ENCODE results near the gene GUCA2A. TPM values are rescaled to one million over a fixed set of nuclear protein-coding genes. Genes with fewer than 3 reads are reported as not detected.

GUCA2A gene
- total RNA-seq, 2 experiments from 2014 or later = not detected

DNA sequence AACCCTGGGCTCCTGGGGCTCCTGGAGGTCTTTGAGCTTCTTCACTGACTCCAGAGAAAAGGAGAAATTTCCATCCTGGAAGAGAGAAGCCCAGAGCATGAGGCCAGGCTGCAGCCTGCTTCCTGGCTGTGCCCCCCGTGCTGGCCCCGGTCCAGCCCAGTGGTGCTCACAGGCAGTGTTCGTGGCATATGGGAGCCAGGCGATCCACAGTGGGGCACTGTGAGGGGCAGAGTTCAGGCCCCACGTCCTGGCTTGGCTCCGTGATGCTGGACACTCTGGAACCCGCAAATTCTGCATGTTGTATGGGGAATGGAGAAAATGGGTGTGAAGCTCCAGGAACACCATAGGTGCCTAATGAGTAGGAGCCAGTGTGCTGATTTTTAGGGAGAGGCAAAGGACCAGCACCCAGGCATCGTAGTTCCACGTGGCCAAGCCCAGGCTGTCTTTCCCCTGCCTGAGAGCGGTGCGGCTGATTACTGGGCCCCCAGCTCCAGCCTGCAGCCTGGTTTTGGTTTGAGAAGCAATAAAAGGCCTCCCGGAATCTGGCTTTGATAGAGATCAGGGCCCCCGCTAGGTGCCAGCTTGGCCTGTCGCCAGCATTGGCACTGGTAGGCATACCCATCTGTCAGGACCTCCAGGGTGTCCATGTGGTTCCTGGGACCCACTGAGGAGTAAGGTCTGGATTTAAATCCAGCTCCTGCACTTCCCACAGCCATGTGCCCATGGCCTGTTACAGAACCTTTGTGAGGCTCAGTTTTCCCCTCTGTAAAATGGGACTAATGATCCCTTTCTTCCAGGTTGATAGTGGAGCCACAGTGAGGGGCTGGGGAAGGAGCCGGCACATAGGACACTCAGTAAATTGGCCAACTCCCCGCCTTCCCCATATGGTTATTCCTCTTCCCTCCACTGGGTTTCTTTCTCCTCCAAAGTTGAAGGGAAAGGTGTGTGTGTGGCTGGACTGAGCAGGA lies 725 bp downstream of the GUCA2A start:
- H3K9me3 Mint-ChIP-seq = peaks cover 14% of the 10 kb centered on the region
- peaks cover 6% of the 10 kb centered on the region for H3K36me3 Mint-ChIP-seq (ENCODE audit: low read depth)
- CTCF ChIA-PET = interaction anchor here (0.6 to 1.9 kb wide), 3 partner anchors 9 to 681 kb away, joined by 3 to 6 read pairs (median 3); no protein-coding TSS in a partner anchor

DNA sequence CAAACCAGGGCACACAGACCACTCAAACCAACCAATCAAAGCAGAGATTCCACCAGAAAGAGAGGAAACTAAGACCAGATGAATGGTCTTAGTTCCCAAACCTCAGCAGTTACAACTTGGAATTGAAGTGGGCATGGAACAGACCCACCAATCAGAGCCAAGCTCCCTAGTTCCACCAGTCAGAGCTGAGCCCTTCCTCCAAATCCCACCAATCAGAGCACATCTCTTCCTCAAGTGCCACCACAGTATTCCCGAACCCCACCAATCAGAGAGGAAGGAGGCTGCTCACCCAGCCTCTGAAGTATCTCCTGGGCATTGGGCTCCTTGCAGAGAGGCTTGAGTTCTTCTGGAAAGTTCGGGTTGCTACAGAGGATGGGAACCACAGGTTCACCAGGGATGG lies 1.4 kb downstream of the GUCA2A start:
- ChIA-PET POLR2A (no interaction called here), CTCF (no interaction called here)
- Mint-ChIP-seq H3K27ac (no peak overlapping the region), H3K4me1 (no peaks in the 10 kb centered on the region), H3K27me3 (peaks cover 20% of the 10 kb centered on the region), H3K36me3 (ENCODE audit: low read depth) (peaks cover 6% of the 10 kb centered on the region), H3K9me3 (peaks cover 14% of the 10 kb centered on the region), H3K4me3 (no peak overlapping the region)
- no peak for DNase-seq

More for the DNA sequence above, 725 bp downstream of the GUCA2A start:
- H3K27ac Mint-ChIP-seq = no peak overlapping the region
- H3K4me3 Mint-ChIP-seq = no peak overlapping the region
- H3K4me1 Mint-ChIP-seq = no peaks in the 10 kb centered on the region
- DNase-seq = no peak
- peaks cover 20% of the 10 kb centered on the region for H3K27me3 Mint-ChIP-seq
- POLR2A ChIA-PET = interaction anchor here (0.5 kb wide), 1 partner anchor 211 kb away, joined by 3 read pairs; no protein-coding TSS in a partner anchor

DNA sequence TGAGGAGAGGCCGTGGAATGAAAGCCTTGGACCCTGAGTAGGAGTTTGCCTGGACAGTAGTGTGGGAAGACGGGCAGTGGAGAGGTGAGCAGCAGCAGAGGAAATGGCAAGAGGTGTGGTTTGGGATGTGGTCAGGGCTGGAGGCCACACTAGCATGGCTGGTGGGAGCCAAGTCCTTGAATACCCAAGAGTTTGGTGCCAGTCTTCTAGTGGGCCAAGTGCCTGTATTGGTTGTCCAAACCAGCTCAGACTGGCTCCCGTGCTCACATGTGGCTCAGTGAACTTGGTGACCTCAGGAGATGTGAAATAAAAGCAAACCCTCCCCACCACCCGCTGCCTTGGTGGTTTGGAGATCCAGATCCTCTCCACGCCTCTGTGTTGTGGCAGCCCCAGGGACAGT lies 2.4 kb downstream of the GUCA2A start:
- Mint-ChIP-seq H3K4me1 (peaks cover 7% of the 10 kb centered on the region), H3K36me3 (ENCODE audit: low read depth) (peaks cover 6% of the 10 kb centered on the region), H3K9me3 (peaks cover 14% of the 10 kb centered on the region), H3K27ac (no peak overlapping the region), H3K27me3 (peaks cover 20% of the 10 kb centered on the region), H3K4me3 (no peak overlapping the region)
- POLR2A ChIA-PET = no interaction called here
- CTCF ChIA-PET = interaction anchor here (1.1 kb wide), 1 partner anchor 10 kb away, joined by 3 read pairs; no protein-coding TSS in a partner anchor
- no peak for DNase-seq

DNA sequence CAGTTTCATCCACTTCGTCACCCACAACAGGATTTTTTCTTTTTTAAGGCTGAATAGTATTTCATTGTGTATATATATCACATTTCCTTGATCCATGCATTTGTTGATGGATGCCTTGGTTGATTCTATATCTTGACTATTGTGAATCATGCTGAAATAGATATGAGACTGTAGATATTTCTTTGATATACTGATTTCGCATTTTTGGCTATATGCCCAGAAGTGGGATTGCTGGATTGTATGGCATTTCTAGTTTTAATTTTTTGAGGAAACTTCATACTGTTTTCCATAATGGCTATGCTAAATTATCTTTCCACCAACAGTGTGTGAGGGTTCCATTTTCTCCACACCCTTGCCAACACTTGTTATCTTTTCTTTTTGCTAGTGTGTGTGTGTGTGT lies 6.4 kb downstream of the GUCA2A start:
- peaks cover 11% of the 10 kb centered on the region for H3K9me3 Mint-ChIP-seq
- ChIA-PET POLR2A (no interaction called here), CTCF (interaction anchor here (1.2 to 1.4 kb wide), 2 partner anchors 15 to 41 kb away, joined by 3 to 5 read pairs; no protein-coding TSS in a partner anchor)
- H3K4me1 Mint-ChIP-seq = peaks cover 7% of the 10 kb centered on the region
- no peak for DNase-seq
- H3K4me3 Mint-ChIP-seq = no peak overlapping the region
- peaks cover 6% of the 10 kb centered on the region for H3K36me3 Mint-ChIP-seq (ENCODE audit: low read depth)
- peaks cover 20% of the 10 kb centered on the region for H3K27me3 Mint-ChIP-seq
- H3K27ac Mint-ChIP-seq = no peak overlapping the region

DNA sequence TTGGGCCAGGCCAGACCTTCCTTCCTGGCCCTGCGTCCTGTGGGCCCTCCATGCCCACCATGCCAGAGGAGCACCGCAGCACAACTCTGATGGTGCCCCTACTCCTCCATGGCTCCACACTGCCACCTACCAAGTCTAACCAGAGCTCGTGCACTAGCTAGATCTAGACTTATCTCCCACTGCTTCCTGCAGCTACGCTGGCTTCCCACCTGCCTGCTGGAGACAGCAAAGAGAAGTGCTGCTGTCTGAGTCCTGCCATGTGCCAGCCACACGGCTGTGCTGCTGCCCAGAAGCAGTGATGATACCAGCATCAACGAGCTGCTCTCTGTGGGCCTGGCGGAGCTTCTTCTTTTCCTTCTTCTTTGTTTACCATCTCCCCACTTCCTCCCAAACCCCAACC lies 6.9 kb downstream of the GUCA2A start:
- no peak overlapping the region for H3K27ac Mint-ChIP-seq
- peak; percentile 21 for DNase-seq
- H3K9me3 Mint-ChIP-seq = peaks cover 11% of the 10 kb centered on the region
- H3K36me3 Mint-ChIP-seq (ENCODE audit: low read depth) = peaks cover 6% of the 10 kb centered on the region
- ChIA-PET CTCF (interaction anchor here (1.2 kb wide), 1 partner anchor 41 kb away, joined by 3 read pairs; no protein-coding TSS in a partner anchor), POLR2A (interaction anchor here (0.6 kb wide), 1 partner anchor 374 kb away, joined by 3 read pairs; no protein-coding TSS in a partner anchor)
- H3K4me3 Mint-ChIP-seq = no peak overlapping the region
- H3K4me1 Mint-ChIP-seq = peaks cover 7% of the 10 kb centered on the region
- H3K27me3 Mint-ChIP-seq = peaks cover 20% of the 10 kb centered on the region

DNA sequence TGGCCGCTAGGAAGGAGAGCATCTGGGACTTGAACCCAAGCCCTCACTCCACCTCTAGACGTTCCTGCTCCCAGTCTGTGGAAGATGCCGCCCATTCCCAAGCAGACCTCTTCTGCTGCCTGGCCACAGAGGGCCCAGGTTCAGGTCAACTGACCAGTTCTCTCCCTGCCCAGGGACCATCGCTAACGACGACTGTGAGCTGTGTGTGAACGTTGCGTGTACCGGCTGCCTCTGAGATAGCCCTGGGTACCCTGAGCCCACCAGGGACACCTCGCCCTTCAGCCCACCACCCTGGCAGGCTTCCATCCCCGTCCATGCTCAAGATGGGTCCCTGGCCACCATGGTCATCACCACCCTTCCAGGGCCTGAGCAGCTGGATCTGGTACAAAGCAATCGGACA lies 9.2 kb downstream of the GUCA2A start:
- ChIA-PET POLR2A (no interaction called here), CTCF (interaction anchor here (2.4 kb wide), 1 partner anchor 18 kb away, joined by 12 read pairs; no protein-coding TSS in a partner anchor)
- H3K4me3 Mint-ChIP-seq = no peak overlapping the region
- H3K27ac Mint-ChIP-seq = no peak overlapping the region
- H3K4me1 Mint-ChIP-seq = peaks cover 7% of the 10 kb centered on the region
- H3K9me3 Mint-ChIP-seq = peaks cover under 1% of the 10 kb centered on the region
- no peaks in the 10 kb centered on the region for H3K36me3 Mint-ChIP-seq (ENCODE audit: low read depth)
- no peak for DNase-seq
- H3K27me3 Mint-ChIP-seq = peaks cover 10% of the 10 kb centered on the region

DNA sequence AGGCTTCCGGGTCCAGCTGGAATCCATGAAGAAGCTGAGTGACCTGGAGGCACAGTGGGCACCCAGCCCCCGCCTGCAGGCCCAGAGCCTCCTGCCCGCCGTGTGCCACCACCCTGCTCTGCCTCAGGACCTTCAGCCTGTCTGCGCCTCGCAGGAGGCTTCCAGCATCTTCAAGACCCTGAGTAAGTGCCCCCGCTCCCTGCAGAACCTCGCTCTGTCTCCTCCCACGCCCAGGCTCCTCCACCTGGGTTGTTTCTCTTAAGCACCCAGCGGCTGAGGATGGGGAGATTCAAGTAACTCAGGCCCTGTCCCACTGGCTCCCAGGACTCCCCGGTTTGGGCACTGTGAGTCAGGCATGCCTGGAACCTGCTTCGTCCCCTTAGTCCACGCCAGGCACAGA lies 9.9 kb downstream of the GUCA2A start:
- no peak overlapping the region for H3K4me3 Mint-ChIP-seq
- peaks cover 7% of the 10 kb centered on the region for H3K4me1 Mint-ChIP-seq
- H3K36me3 Mint-ChIP-seq (ENCODE audit: low read depth) = no peaks in the 10 kb centered on the region
- H3K27ac Mint-ChIP-seq = no peak overlapping the region
- peaks cover 13% of the 10 kb centered on the region for H3K27me3 Mint-ChIP-seq
- ChIA-PET POLR2A (no interaction called here), CTCF (interaction anchor here (2.4 kb wide), 1 partner anchor 19 kb away, joined by 12 read pairs; no protein-coding TSS in a partner anchor)
- DNase-seq = no peak
- H3K9me3 Mint-ChIP-seq = no peaks in the 10 kb centered on the region

DNA sequence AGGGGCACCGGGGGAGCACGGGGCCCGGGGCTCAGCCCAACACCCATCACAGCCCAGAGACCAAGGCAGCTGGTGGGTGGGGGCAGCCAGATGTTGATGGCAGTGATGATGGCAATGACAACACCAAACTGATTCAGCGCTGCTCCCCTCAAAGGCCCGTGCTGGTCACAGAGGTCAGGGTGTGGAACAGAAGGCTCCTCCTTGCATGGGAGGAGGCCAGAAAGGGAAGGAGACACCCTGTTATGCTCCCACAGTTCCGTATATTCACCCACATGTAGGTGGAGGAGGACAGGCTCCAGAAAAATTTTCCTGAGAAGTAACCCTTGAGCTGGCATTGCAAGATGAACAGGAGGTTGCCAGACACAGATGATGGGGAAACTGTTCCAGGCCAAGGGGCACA lies 10.9 kb downstream of the GUCA2A start:
- POLR2A ChIA-PET = no interaction called here
- no peak for DNase-seq
- Mint-ChIP-seq H3K27me3 (peaks cover 7% of the 10 kb centered on the region), H3K9me3 (no peaks in the 10 kb centered on the region), H3K27ac (no peak overlapping the region), H3K4me1 (peaks cover 7% of the 10 kb centered on the region), H3K36me3 (ENCODE audit: low read depth) (no peaks in the 10 kb centered on the region), H3K4me3 (no peak overlapping the region)
- CTCF ChIA-PET = no interaction called here

DNA sequence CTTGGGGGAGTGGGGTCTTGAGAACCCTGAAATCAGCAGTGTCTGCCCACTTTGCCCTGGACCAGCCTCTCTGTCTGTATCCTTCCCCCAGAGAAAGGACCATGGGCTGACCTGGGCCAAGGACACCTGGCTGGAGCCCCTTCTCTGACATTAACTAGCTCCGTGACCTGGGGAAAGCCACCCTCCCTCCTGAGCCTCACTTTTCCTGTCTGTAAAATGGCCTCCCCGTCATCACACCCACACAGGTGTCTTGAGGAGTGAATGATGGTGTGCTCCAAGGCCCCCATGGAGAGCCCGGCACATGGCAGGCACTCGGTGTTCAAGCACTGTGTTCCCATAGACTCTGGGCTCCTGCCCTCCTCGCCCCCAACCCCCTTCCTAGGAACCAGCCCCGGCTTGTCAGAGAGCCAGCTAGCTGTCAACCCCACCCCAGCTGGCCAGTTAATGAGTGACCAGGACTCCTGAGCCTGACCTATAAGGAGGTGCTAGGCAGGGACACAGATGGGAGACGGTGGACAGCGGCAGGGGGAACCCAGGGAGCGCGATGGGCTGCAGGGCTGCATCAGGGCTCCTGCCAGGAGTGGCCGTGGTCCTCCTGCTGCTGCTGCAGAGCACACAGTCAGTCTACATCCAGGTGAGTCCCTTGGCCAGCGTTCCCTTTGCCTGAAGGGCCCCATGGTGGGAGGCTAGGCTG lies 11.5 kb downstream of the GUCA2A start, which contains the start of gene GUCA2B:
Gene GUCA2B (plus strand): TSS at position 504 of the 694 bp plus-strand sequence. CDS start 41 bp downstream, at position 545.
- Mint-ChIP-seq H3K27ac (no peak within 1 kb of the TSS), H3K27me3 (peaks cover 7% of the 10 kb centered on the region), H3K4me3 (no peak within 1 kb of the TSS), H3K9me3 (no peaks in the 10 kb centered on the region), H3K4me1 (peaks cover 7% of the 10 kb centered on the region), H3K36me3 (ENCODE audit: low read depth) (no peaks in the 10 kb centered on the region)
- ChIA-PET CTCF (interaction anchor here (1.3 kb wide), 1 partner anchor 661 kb away, joined by 3 read pairs; no protein-coding TSS in a partner anchor), POLR2A (no interaction called here)
- DNase-seq = no peak

DNA sequence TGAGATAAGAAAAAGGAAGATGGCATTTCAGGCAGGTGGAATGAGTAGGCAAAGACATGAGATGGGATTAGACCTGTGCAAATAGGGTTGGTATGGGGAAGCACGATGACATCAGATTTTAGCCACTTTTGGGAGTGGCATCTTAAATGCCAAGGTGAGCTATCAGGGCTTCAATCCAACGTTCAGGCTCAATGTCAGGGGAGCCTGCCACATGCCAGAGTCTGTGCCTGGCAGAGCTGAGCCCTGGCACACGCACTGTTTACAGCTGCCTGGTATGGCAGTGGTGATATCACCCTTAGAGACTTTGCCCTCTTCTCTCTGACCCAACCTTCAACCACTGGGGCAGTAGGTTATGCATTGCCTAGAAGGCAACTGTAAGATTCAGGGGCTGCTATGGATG lies 12.4 kb downstream of the GUCA2A start:
- peaks cover 7% of the 10 kb centered on the region for H3K27me3 Mint-ChIP-seq

DNA sequence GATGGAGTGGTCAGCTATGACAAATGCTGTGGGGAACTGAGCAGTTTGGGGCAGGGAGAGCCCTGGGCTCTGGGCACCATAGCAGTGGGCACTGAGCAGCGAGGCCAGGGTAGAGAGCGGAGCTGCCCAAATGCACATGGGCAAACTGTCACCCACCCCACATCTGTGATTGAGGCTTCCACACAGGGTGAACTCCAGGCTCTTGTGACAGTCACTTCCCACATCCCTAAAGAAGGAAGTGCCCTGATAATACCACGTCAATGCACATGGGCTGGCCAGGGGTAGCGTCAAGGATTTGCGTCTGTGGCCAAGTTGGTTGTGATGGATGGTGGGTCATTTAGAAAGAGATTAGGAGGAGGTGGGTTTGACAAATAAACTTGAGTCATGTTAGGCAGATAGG lies 13.9 kb downstream of the GUCA2A start:
- H3K4me1 Mint-ChIP-seq = no peaks in the 10 kb centered on the region
- peaks cover 7% of the 10 kb centered on the region for H3K27me3 Mint-ChIP-seq
- CTCF ChIA-PET = no interaction called here
- no peaks in the 10 kb centered on the region for H3K9me3 Mint-ChIP-seq
- no peak overlapping the region for H3K27ac Mint-ChIP-seq
- POLR2A ChIA-PET = no interaction called here
- no peaks in the 10 kb centered on the region for H3K36me3 Mint-ChIP-seq (ENCODE audit: low read depth)
- H3K4me3 Mint-ChIP-seq = no peak overlapping the region
- DNase-seq = no peak

More for the DNA sequence above, 12.4 kb downstream of the GUCA2A start:
- Mint-ChIP-seq H3K9me3 (no peaks in the 10 kb centered on the region), H3K36me3 (ENCODE audit: low read depth) (no peaks in the 10 kb centered on the region), H3K4me3 (no peak overlapping the region), H3K27ac (no peak overlapping the region), H3K4me1 (no peaks in the 10 kb centered on the region)
- no peak for DNase-seq
- ChIA-PET POLR2A (no interaction called here), CTCF (interaction anchor here (0.8 to 1.3 kb wide), 2 partner anchors 12 to 660 kb away, joined by 3 to 4 read pairs; no protein-coding TSS in a partner anchor)

DNA sequence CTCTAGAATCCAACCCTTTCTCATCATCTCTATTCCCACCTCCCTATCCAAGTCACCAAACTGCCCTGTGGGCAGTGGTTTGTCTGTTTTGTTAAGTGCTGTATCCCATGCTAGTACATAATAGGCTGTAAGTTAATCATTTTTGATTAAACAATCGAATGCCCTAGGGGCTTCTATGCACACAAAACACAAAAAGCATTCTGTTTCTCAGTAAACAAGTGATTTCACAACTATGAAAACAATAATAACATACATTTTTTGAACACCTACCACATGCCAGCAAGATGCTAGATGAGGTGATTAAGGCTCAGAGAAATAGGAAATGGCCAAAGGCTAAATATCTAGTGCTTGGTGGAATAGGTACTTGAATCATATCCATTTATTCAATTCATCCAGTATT lies 16.4 kb downstream of the GUCA2A start:
- CTCF ChIA-PET = interaction anchor here (0.6 to 1.3 kb wide), 2 partner anchors 16 to 544 kb away, joined by 3 read pairs; no protein-coding TSS in a partner anchor

More for the DNA sequence above, 16.4 kb downstream of the GUCA2A start:
- Mint-ChIP-seq H3K27ac (no peak overlapping the region), H3K9me3 (no peaks in the 10 kb centered on the region), H3K36me3 (ENCODE audit: low read depth) (no peaks in the 10 kb centered on the region), H3K4me3 (no peak overlapping the region), H3K27me3 (peaks cover 7% of the 10 kb centered on the region), H3K4me1 (peaks cover 5% of the 10 kb centered on the region)
- no peak for DNase-seq
- POLR2A ChIA-PET = no interaction called here
